ENCODE data around the gene LRFN2. TPM values are rescaled to one million over a fixed set of nuclear protein-coding genes. Genes with fewer than 3 reads are reported as not detected.
A peak's percentile ranks its signal among the peaks of the same experiment; 100 is the strongest.

LRFN2 gene
- total RNA-seq, 1 experiment from 2014 or later, result not detected

- no peaks in the 10 kb centered on the region for H3K9me3 ChIP-seq (replicated peaks)
- no peaks in the 10 kb centered on the region for H3K36me3 ChIP-seq
- H3K4me3 ChIP-seq, result no peak overlapping the region
- no peak overlapping the region for H3K27ac ChIP-seq
- no peak for DNase-seq (ENCODE audit: low read depth in 1 of 2, low spot score in 2 of 2)
- H3K4me1 ChIP-seq (replicated peaks), result no peaks in the 10 kb centered on the region
- H3K27me3 ChIP-seq (replicated peaks), result no peaks in the 10 kb centered on the region
These were observed 209.0 kb downstream of the LRFN2 start for GRCh38 chr6:40378071-40378724.

GRCh38 chr6:40377173-40377806, 209.9 kb downstream of the LRFN2 start:
- Histone ChIP-seq H3K4me3 (no peak overlapping the region), H3K9me3 (replicated peaks) (no peaks in the 10 kb centered on the region), H3K4me1 (replicated peaks) (no peaks in the 10 kb centered on the region), H3K36me3 (no peaks in the 10 kb centered on the region), H3K27me3 (replicated peaks) (no peaks in the 10 kb centered on the region), H3K27ac (no peak overlapping the region)
- DNase-seq (ENCODE audit: low read depth in 1 of 2, low spot score in 2 of 2), result no peak

GRCh38 chr6:40376113-40376650, 211.0 kb downstream of the LRFN2 start:
- Histone ChIP-seq H3K27me3 (replicated peaks) (no peaks in the 10 kb centered on the region), H3K27ac (no peak overlapping the region), H3K9me3 (replicated peaks) (no peaks in the 10 kb centered on the region), H3K4me1 (replicated peaks) (no peaks in the 10 kb centered on the region), H3K4me3 (no peak overlapping the region), H3K36me3 (no peaks in the 10 kb centered on the region)
- DNase-seq (ENCODE audit: low read depth in 1 of 2, low spot score in 2 of 2), result no peak

GRCh38 chr6:40373267-40373666, 213.9 kb downstream of the LRFN2 start:
- DNase-seq (ENCODE audit: low read depth in 1 of 2, low spot score in 2 of 2), result no peak
- Histone ChIP-seq H3K4me1 (replicated peaks) (no peaks in the 10 kb centered on the region), H3K27ac (no peak overlapping the region), H3K36me3 (no peaks in the 10 kb centered on the region), H3K9me3 (replicated peaks) (no peaks in the 10 kb centered on the region), H3K4me3 (no peak overlapping the region), H3K27me3 (replicated peaks) (no peaks in the 10 kb centered on the region)

- DNase-seq (ENCODE audit: low read depth in 1 of 2, low spot score in 2 of 2), result no peak
- Histone ChIP-seq H3K27me3 (replicated peaks) (no peaks in the 10 kb centered on the region), H3K4me1 (replicated peaks) (no peaks in the 10 kb centered on the region), H3K27ac (no peak overlapping the region), H3K9me3 (replicated peaks) (no peaks in the 10 kb centered on the region), H3K36me3 (no peaks in the 10 kb centered on the region), H3K4me3 (no peak overlapping the region)
These were observed 215.5 kb downstream of the LRFN2 start for GRCh38 chr6:40371621-40372020.

- Histone ChIP-seq H3K4me3 (no peak overlapping the region), H3K9me3 (replicated peaks) (no peaks in the 10 kb centered on the region), H3K27me3 (replicated peaks) (no peaks in the 10 kb centered on the region), H3K4me1 (replicated peaks) (no peaks in the 10 kb centered on the region), H3K27ac (no peak overlapping the region), H3K36me3 (no peaks in the 10 kb centered on the region)
- DNase-seq (ENCODE audit: low read depth in 1 of 2, low spot score in 2 of 2), result no peak
These were observed 216.1 kb downstream of the LRFN2 start for GRCh38 chr6:40371095-40371494.

- Histone ChIP-seq H3K9me3 (replicated peaks) (no peaks in the 10 kb centered on the region), H3K36me3 (no peaks in the 10 kb centered on the region), H3K27ac (no peak overlapping the region), H3K27me3 (replicated peaks) (no peaks in the 10 kb centered on the region), H3K4me1 (replicated peaks) (no peaks in the 10 kb centered on the region), H3K4me3 (no peak overlapping the region)
- DNase-seq (ENCODE audit: low read depth in 1 of 2, low spot score in 2 of 2), result no peak
These were observed 217.3 kb downstream of the LRFN2 start for GRCh38 chr6:40369891-40370290.

- Histone ChIP-seq H3K27me3 (replicated peaks) (no peaks in the 10 kb centered on the region), H3K36me3 (no peaks in the 10 kb centered on the region), H3K9me3 (replicated peaks) (no peaks in the 10 kb centered on the region), H3K27ac (no peak overlapping the region), H3K4me1 (replicated peaks) (no peaks in the 10 kb centered on the region), H3K4me3 (no peak overlapping the region)
- no peak for DNase-seq (ENCODE audit: low read depth in 1 of 2, low spot score in 2 of 2)
These were observed 218.1 kb downstream of the LRFN2 start for GRCh38 chr6:40369042-40369441.

- Histone ChIP-seq H3K9me3 (replicated peaks) (no peaks in the 10 kb centered on the region), H3K27ac (no peak overlapping the region), H3K4me3 (no peak overlapping the region), H3K27me3 (replicated peaks) (no peaks in the 10 kb centered on the region), H3K4me1 (replicated peaks) (no peaks in the 10 kb centered on the region), H3K36me3 (no peaks in the 10 kb centered on the region)
- DNase-seq (ENCODE audit: low read depth in 1 of 2, low spot score in 2 of 2), result no peak
These were observed 224.3 kb downstream of the LRFN2 start for GRCh38 chr6:40362859-40363258.

- Histone ChIP-seq H3K36me3 (no peaks in the 10 kb centered on the region), H3K27me3 (replicated peaks) (no peaks in the 10 kb centered on the region), H3K4me3 (no peak overlapping the region), H3K9me3 (replicated peaks) (no peaks in the 10 kb centered on the region), H3K27ac (no peak overlapping the region), H3K4me1 (replicated peaks) (no peaks in the 10 kb centered on the region)
- DNase-seq (ENCODE audit: low read depth in 1 of 2, low spot score in 2 of 2), result no peak
These were observed 227.4 kb downstream of the LRFN2 start for GRCh38 chr6:40359808-40360207.

GRCh38 chr6:40358473-40359460, 228.4 kb downstream of the LRFN2 start:
- DNase-seq (ENCODE audit: low read depth in 1 of 2, low spot score in 2 of 2), result no peak
- Histone ChIP-seq H3K27me3 (replicated peaks) (no peaks in the 10 kb centered on the region), H3K36me3 (no peaks in the 10 kb centered on the region), H3K27ac (no peak overlapping the region), H3K4me1 (replicated peaks) (no peaks in the 10 kb centered on the region), H3K4me3 (no peak overlapping the region), H3K9me3 (replicated peaks) (no peaks in the 10 kb centered on the region)

- Histone ChIP-seq H3K27ac (no peak overlapping the region), H3K9me3 (replicated peaks) (no peaks in the 10 kb centered on the region), H3K4me1 (replicated peaks) (no peaks in the 10 kb centered on the region), H3K4me3 (no peak overlapping the region), H3K36me3 (no peaks in the 10 kb centered on the region), H3K27me3 (replicated peaks) (no peaks in the 10 kb centered on the region)
- no peak for DNase-seq (ENCODE audit: low read depth in 1 of 2, low spot score in 2 of 2)
These were observed 230.8 kb downstream of the LRFN2 start for GRCh38 chr6:40356242-40356910.

GRCh38 chr6:40355532-40355931, 231.6 kb downstream of the LRFN2 start:
- Histone ChIP-seq H3K4me3 (no peak overlapping the region), H3K27me3 (replicated peaks) (no peaks in the 10 kb centered on the region), H3K27ac (no peak overlapping the region), H3K9me3 (replicated peaks) (0 out of 2 replicates have a peak, but pooled peaks cover 2% of the 10 kb centered on the region), H3K4me1 (replicated peaks) (no peaks in the 10 kb centered on the region), H3K36me3 (no peaks in the 10 kb centered on the region)
- peak in 1 of 2 experiments; percentile 25 for DNase-seq (ENCODE audit: low read depth in 1 of 2, low spot score in 2 of 2)
